Right cardiac atrium (tissue), 5 donors: Measurements from ENCODE around the gene TFR2. TPM values are rescaled to one million over a fixed set of nuclear protein-coding genes. Genes with fewer than 3 reads are reported as not detected.
"Not testable (repeated sequence)": the region's sequence is repeated elsewhere in the genome, so short reads cannot be mapped to it uniquely, and the experiment has no call there.

ENCODE experiments used
- ATAC-seq, 2 donors: fragments of 200-7000 bp; cut with Tn5 transposase; one replicate each; pipeline versions ENCODE4 v1.8.0 to v1.9.1; 2020; ENCODE audit warnings: moderate library complexity in 2 of 2, mild to moderate bottlenecking in 1 of 2
- DNase-seq, 3 donors: peaks; one replicate each; pipeline ENCODE4 v3.0.0-alpha.2; 2020
- H3K27ac ChIP-seq: one replicate; pipeline ENCODE4 v1.5.1; 2013; ENCODE audit warnings: mild to moderate bottlenecking, low read length, control low read depth, moderate library complexity
- H3K27me3 ChIP-seq: one replicate; pipeline ENCODE4 v1.6.1; 2013; ENCODE audit not compliant: control insufficient read depth, insufficient read depth
- H3K4me1 ChIP-seq: one replicate; pipeline ENCODE4 v1.6.1; 2013; ENCODE audit warnings: low read length; ENCODE audit not compliant: control insufficient read depth, insufficient read depth
- H3K4me3 ChIP-seq: one replicate; pipeline ENCODE4 v1.5.1; 2013; ENCODE audit warnings: low read length, control low read depth
- H3K9me3 ChIP-seq: one replicate; pipeline ENCODE4 v1.6.1; 2013; ENCODE audit warnings: low read length; ENCODE audit not compliant: control insufficient read depth
- WGBS: extraction: QIAGEN DNeasy Blood & Tissue Kit; methylation state at CpG from one replicate; pipeline ENCODE4 v1.1.7; 2013; 5-methylcytosine and 5-hydroxymethylcytosine counted together
- intact Hi-C, 4 donors: fragments of 100-400 bp; cut with DNase I; formaldehyde crosslinking; loops; one replicate each; pipeline versions ENCODE4 v1.11.0 to v1.14.0; 2022 to 2023
- polyA plus RNA-seq: library from polyadenylated mRNA; stranded (reverse); fragments of 200-250 nt; gene quantifications from one replicate; pipeline ENCODE4 v1.2.3, GENCODE V29; 2013
- total RNA-seq, 4 donors: library from RNA; stranded (reverse); fragmentation: NEBNext Ultra II Directional; extraction: Animal tissue kit (Norgen Biotek cat#: 25700); gene quantifications; one replicate each; pipeline ENCODE4 v1.2.1, GENCODE V29; 2021
- donor health status: healthy with polysubstance abuse.
- donor health status: DM: no; HTN: yes; CAD: no.
- donor health status: DM: no; HTN: no; CAD: no.
- donor health status: DM: no; HTN: yes; CAD: no; lungs with severe emphysema.
- donor health status: DM: yes; HTN: yes; CAD: no.

The TFR2 gene
- total and polyA plus RNA-seq, 5 donors, result 0.14 to 0.41 (median 0.25) TPM; not detected in 1

GRCh38 chr7:100671353-100672327 lies 30.3 kb upstream of the TFR2 start:
- H3K4me1 ChIP-seq, result no peaks in the 10 kb centered on the region
- 91% methylated on average over 18 of the region's 18 CpGs for WGBS
- H3K4me3 ChIP-seq, result no peak overlapping the region
- no peaks in the 10 kb centered on the region for H3K9me3 ChIP-seq
- intact Hi-C loops, result loop anchor here in 2 of 4 donors (5.0 to 10.0 kb wide), 3 partner anchors 57 to 87 kb away; partner anchors contain the start of genes MOSPD3 (in 2 of the 2), FBXO24 (in 1 of the 2) and LRCH4 (in 1 of the 2)
- no peak for DNase-seq
- H3K27me3 ChIP-seq, result no peaks in the 10 kb centered on the region
- no peak overlapping the region for H3K27ac ChIP-seq
- no peak for ATAC-seq

- intact Hi-C loops, result loop anchor here in 2 of 4 donors (5.0 to 10.0 kb wide), 3 partner anchors 55 to 85 kb away; partner anchors contain the start of genes MOSPD3 (in 2 of the 2), FBXO24 (in 1 of the 2) and LRCH4 (in 1 of the 2)
- H3K4me3 ChIP-seq, result no peak overlapping the region
- no peaks in the 10 kb centered on the region for H3K4me1 ChIP-seq
- H3K9me3 ChIP-seq, result no peaks in the 10 kb centered on the region
- H3K27me3 ChIP-seq, result no peaks in the 10 kb centered on the region
- WGBS, result 68% methylated on average over 8 of the region's 8 CpGs
- DNase-seq, result no peak
- no peak overlapping the region for H3K27ac ChIP-seq
- no peak for ATAC-seq
Measured at GRCh38 chr7:100670074-100670473, 28.7 kb upstream of the TFR2 start.

- H3K9me3 ChIP-seq, H3K27me3 ChIP-seq, H3K4me3 ChIP-seq, H3K4me1 ChIP-seq, intact Hi-C loops, H3K27ac ChIP-seq, ATAC-seq: not testable (repeated sequence)
- 94% methylated on average over 12 of the region's 12 CpGs for WGBS
- peak in 1 of 3 donors; percentile 23 for DNase-seq
Measured at GRCh38 chr7:100669106-100669505, 27.8 kb upstream of the TFR2 start.

GRCh38 chr7:100668069-100668449 lies 26.7 kb upstream of the TFR2 start:
- no peak for ATAC-seq
- no peaks in the 10 kb centered on the region for H3K27me3 ChIP-seq
- intact Hi-C loops, result no loop called here

GRCh38 chr7:100667331-100668068 lies 26.1 kb upstream of the TFR2 start:
- no peaks in the 10 kb centered on the region for H3K27me3 ChIP-seq
- 75% methylated on average over 16 of the region's 16 CpGs for WGBS
- no peak for ATAC-seq
- no peak overlapping the region for H3K4me3 ChIP-seq
- peak in 1 of 3 donors; percentile 3 for DNase-seq
- intact Hi-C loops, result no loop called here
- H3K9me3 ChIP-seq, result no peaks in the 10 kb centered on the region
- H3K4me1 ChIP-seq, result no peaks in the 10 kb centered on the region
- H3K27ac ChIP-seq, result no peak overlapping the region

More at GRCh38 chr7:100668069-100668449, 26.7 kb upstream of the TFR2 start:
- no peak overlapping the region for H3K4me3 ChIP-seq
- no peaks in the 10 kb centered on the region for H3K9me3 ChIP-seq
- H3K27ac ChIP-seq, result no peak overlapping the region
- H3K4me1 ChIP-seq, result no peaks in the 10 kb centered on the region
- no peak for DNase-seq
- 86% methylated on average over 2 of the region's 2 CpGs for WGBS

GRCh38 chr7:100665168-100665726 lies 23.9 kb upstream of the TFR2 start:
- no peak overlapping the region for H3K27ac ChIP-seq
- WGBS, result 97% methylated on average over 5 of the region's 5 CpGs
- DNase-seq (no peak), ATAC-seq (no peak)
- no peaks in the 10 kb centered on the region for H3K27me3 ChIP-seq
- no peaks in the 10 kb centered on the region for H3K9me3 ChIP-seq
- intact Hi-C loops, result no loop called here
- H3K4me1 ChIP-seq, result no peaks in the 10 kb centered on the region
- H3K4me3 ChIP-seq, result no peak overlapping the region

- H3K27me3 ChIP-seq, ATAC-seq, H3K27ac ChIP-seq, intact Hi-C loops, H3K9me3 ChIP-seq, H3K4me1 ChIP-seq, H3K4me3 ChIP-seq, DNase-seq: not testable (repeated sequence)
- 75% methylated on average over 12 of the region's 12 CpGs for WGBS
Measured at GRCh38 chr7:100662194-100662776, 20.9 kb upstream of the TFR2 start.

GRCh38 chr7:100655908-100656674 lies 14.7 kb upstream of the TFR2 start, which contains the start of gene ACTL6B:
TSS of gene ACTL6B (minus strand) at chr7:100656448. CDS start at chr7:100656354, 94 bp downstream.
- Histone ChIP-seq H3K27me3 (peaks cover 3% of the 10 kb centered on the region), H3K4me3 (no peak within 1 kb of the TSS), H3K9me3 (no peaks in the 10 kb centered on the region), H3K4me1 (peaks cover 3% of the 10 kb centered on the region), H3K27ac (no peak within 1 kb of the TSS)
- DNase-seq (peak; percentile 60 to 86 (median 80)), ATAC-seq (peak; percentile 49 to 77)
- intact Hi-C loops, result no loop called here
- WGBS, result 10% methylated on average over 63 of the region's 63 CpGs

- ATAC-seq (no peak), DNase-seq (peak in 1 of 3 donors; percentile 4)
- H3K4me1 ChIP-seq, result peaks cover 3% of the 10 kb centered on the region
- intact Hi-C loops, result no loop called here
- no peak overlapping the region for H3K27ac ChIP-seq
- peaks cover 3% of the 10 kb centered on the region for H3K27me3 ChIP-seq
- WGBS, result 56% methylated on average over 25 of the region's 25 CpGs
- no peak overlapping the region for H3K4me3 ChIP-seq
- no peaks in the 10 kb centered on the region for H3K9me3 ChIP-seq
Measured at GRCh38 chr7:100654908-100655831, 13.8 kb upstream of the TFR2 start.
